ENCODE data around the gene MAGEA12.
"Not testable (repeated sequence)": the region's sequence is repeated elsewhere in the genome, so short reads cannot be mapped to it uniquely, and the experiment has no call there.

Gene MAGEA12

GRCh38 chrX:152733261-152733975 is at the start of gene MAGEA12, which contains the start of gene CSAG1:
Gene MAGEA12 (plus strand): TSS chrX:152733757. CDS start chrX:152736162, 2,405 bp downstream.
Gene CSAG1 (minus strand): TSS chrX:152733721. CDS start chrX:152732460, 1,261 bp downstream.
- no peak for DNase-seq

- not testable (repeated sequence) for DNase-seq
Observed at GRCh38 chrX:152697952-152698931, 35.3 kb upstream of the MAGEA12 start, which contains the start of gene MAGEA3. Gene MAGEA3 (plus strand): TSS chrX:152698794. CDS start chrX:152700833, 2,039 bp downstream.

- DNase-seq = not testable (repeated sequence)
Observed at GRCh38 chrX:152700390-152700789, 33.2 kb upstream of the MAGEA12 start.

GRCh38 chrX:152706500-152706899 is 27.1 kb upstream of the MAGEA12 start:
- DNase-seq = not testable (repeated sequence)

GRCh38 chrX:152709173-152709572 is 24.4 kb upstream of the MAGEA12 start, which contains the start of gene CSAG2:
Gene CSAG2 (minus strand): TSS chrX:152709273. CDS start chrX:152709112, 161 bp downstream.
- not testable (repeated sequence) for DNase-seq

GRCh38 chrX:152713195-152713594 is 20.4 kb upstream of the MAGEA12 start:
- DNase-seq = not testable (repeated sequence)

GRCh38 chrX:152713815-152714787 is 19.5 kb upstream of the MAGEA12 start, which contains the start of gene MAGEA2B:
Gene MAGEA2B (plus strand): TSS chrX:152714628. CDS start chrX:152717107, 2,479 bp downstream.
- DNase-seq = not testable (repeated sequence)

- DNase-seq = no peak
Observed at GRCh38 chrX:152725409-152725808, 8.1 kb upstream of the MAGEA12 start.

GRCh38 chrX:152734143-152734858 is 744 bp downstream of the MAGEA12 start:
- DNase-seq = not testable (repeated sequence)

GRCh38 chrX:152735101-152735500 is 1.5 kb downstream of the MAGEA12 start:
- DNase-seq = no peak

GRCh38 chrX:152735860-152736511 is 2.4 kb downstream of the MAGEA12 start:
- DNase-seq = no peak

GRCh38 chrX:152736528-152736927 is 3.0 kb downstream of the MAGEA12 start:
- DNase-seq = not testable (repeated sequence)

GRCh38 chrX:152738560-152738959 is 5.0 kb downstream of the MAGEA12 start:
- DNase-seq = no peak

- DNase-seq = not testable (repeated sequence)
Observed at GRCh38 chrX:152753686-152754650, 20.4 kb downstream of the MAGEA12 start, which contains the start of gene MAGEA2. Gene MAGEA2 (minus strand): TSS chrX:152753842. CDS start chrX:152751363, 2,479 bp downstream.

GRCh38 chrX:152754871-152755270 is 21.3 kb downstream of the MAGEA12 start:
- DNase-seq = not testable (repeated sequence)

GRCh38 chrX:152758918-152759317 is 25.4 kb downstream of the MAGEA12 start, which contains the start of gene CSAG3:
Gene CSAG3 (plus strand): TSS chrX:152759218.
- not testable (repeated sequence) for DNase-seq

- DNase-seq = not testable (repeated sequence)
Observed at GRCh38 chrX:152759544-152759943, 26.0 kb downstream of the MAGEA12 start.

- DNase-seq = not testable (repeated sequence)
Observed at GRCh38 chrX:152761582-152761981, 28.0 kb downstream of the MAGEA12 start.

- DNase-seq = not testable (repeated sequence)
Observed at GRCh38 chrX:152766562-152766961, 33.0 kb downstream of the MAGEA12 start.
